ENCODE results near the gene TAF1C. TPM values are rescaled to one million over a fixed set of nuclear protein-coding genes. Genes with fewer than 3 reads are reported as not detected.
"Not testable (repeated sequence)": the region's sequence is repeated elsewhere in the genome, so short reads cannot be mapped to it uniquely, and the experiment has no call there.

TAF1C gene, protein sequence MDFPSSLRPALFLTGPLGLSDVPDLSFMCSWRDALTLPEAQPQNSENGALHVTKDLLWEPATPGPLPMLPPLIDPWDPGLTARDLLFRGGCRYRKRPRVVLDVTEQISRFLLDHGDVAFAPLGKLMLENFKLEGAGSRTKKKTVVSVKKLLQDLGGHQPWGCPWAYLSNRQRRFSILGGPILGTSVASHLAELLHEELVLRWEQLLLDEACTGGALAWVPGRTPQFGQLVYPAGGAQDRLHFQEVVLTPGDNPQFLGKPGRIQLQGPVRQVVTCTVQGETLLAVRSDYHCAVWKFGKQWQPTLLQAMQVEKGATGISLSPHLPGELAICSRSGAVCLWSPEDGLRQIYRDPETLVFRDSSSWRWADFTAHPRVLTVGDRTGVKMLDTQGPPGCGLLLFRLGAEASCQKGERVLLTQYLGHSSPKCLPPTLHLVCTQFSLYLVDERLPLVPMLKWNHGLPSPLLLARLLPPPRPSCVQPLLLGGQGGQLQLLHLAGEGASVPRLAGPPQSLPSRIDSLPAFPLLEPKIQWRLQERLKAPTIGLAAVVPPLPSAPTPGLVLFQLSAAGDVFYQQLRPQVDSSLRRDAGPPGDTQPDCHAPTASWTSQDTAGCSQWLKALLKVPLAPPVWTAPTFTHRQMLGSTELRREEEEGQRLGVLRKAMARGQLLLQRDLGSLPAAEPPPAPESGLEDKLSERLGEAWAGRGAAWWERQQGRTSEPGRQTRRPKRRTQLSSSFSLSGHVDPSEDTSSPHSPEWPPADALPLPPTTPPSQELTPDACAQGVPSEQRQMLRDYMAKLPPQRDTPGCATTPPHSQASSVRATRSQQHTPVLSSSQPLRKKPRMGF
- 29.3 TPM for total RNA-seq
- long read RNA-seq, partial matches to known transcripts: 24 of 61 reads
- long read RNA-seq, other reads (novel, unspliced or antisense): 32 of 61 reads

DNA sequence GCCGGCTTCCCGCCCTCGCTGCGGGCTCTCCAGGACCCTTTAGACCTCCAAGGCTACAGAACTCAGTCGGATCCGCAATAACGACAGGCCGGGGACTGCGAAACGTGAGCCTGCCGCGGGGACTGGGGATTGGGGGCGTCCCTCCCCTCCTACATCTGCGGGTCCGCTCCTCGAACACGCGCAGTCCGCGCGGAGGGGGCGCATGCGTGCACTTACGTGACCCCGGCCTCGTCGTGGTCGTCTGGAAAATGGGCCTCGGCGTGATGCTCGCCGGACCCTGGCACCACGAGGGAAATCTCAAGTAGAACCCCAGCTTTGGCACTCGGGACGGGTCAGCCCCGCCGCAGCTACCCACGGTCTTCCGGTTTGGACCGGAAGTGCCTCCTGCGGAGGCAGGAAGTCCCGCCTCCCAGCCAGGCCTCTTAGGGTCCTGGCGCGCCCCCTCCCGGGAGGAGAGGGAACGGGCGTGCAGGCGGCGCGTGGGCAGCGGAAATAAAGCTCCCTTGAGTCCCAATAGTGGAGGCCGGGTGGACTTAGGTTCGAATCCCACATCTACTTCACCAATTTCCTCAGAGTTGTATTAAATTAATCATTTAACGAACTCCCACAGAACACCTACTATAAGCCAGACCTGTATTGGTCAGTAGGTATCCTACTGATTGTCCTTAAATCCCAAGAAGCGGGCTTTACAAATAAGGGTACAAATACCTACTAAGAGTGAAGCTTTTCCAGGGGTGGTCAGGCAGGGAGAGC lies at the start of gene TAF1C:
TAF1C (minus strand) TSS at position 373 of the 753 bp plus-strand sequence. CDS start 2,069 bp downstream, outside the sequence.
- DNase-seq (peak; percentile 97), ATAC-seq (ENCODE audit: poor library complexity) (peak; percentile 98)
- intact Hi-C loops (cut with DNase I): loop anchor here (5.0 kb wide), 3 partner anchors 50 to 230 kb away; no protein-coding TSS in a partner anchor

DNA sequence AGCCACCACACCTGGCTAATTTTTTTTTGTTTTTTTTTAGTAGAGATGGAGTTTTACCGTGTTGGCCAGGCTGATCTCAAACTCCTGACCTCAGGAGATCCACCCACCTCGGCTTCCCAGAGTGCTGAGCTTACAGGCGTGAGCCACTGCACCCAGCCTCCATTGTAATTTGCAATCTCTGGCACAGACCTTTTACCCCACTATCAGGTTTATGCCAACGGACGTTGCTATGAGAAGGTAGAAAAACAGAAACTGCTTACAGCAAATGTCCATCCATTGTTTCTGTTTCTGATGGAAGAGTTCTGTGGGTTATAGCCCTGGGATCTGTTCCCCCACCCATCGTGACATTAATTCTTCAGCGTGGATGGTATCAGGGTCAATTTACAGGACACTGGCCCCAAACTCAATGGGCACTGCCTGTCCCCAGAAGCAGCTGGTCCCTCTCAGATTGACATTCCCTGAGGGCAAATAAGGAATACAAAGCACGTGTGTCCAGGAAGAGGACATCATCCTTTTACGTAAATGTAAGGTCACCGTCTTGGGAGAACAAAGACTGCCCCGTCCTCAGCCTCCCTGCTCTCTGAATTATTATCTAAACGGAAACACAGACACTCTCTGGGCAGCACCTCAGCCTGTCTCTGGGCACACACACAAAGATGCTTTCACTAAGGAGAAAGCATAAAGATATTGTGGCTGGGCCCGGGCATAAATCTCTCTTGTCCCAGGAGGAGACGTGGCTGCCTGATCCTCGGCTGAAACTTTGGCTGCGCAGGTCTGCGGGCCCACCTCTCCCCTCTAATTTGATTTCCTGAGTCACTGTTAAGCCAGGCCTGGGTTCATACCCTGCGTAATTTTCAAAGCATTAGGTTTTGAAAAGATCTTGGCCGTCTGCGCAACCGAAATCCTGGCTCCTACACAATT lies 47.7 kb upstream of the TAF1C start:
- no peak for DNase-seq
- ATAC-seq (ENCODE audit: poor library complexity): peak; percentile 27
- intact Hi-C loops (cut with DNase I): no loop called here

DNA sequence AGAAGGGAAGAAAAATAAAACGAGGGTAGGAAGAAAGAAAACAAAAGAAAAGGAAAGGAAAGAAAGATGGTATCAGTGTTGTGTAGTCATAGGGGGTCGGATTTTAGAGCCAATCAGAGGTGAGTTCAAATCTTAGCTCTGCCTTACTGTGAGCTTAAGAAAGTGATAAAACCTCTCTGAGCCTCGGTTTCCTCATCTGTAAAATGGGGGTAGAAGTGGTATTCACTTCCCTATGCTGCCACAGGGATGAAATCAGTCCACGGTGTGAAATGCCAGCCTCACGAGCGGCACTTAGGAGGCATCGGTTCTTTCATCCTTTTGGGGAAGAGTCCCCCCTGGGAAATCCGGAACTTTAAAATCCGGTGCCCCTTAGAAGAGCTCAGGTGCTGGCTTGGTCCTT lies 46.9 kb upstream of the TAF1C start:
- DNase-seq (no peak), ATAC-seq (ENCODE audit: poor library complexity) (no peak)

DNA sequence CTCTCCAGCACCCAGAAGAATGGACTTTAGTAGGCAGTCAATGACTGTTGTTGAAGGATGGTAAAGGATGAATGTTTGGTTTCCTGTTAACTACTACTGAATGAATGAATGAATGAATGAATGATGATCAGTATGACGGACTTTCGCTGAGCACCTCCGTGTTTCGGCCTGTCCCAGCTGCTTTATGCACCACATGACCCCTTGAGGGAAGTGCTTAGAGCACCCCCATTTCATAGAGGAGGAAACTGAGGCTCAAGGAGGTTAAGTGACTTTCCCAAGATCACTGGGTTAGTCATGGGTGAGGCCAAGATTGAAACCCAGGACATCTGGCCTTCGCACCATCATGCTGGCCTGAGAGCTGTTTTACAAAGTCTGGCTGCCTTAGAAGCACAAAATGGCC lies 46.1 kb upstream of the TAF1C start:
- ATAC-seq (ENCODE audit: poor library complexity) (no peak), DNase-seq (no peak)
- intact Hi-C loops (cut with DNase I): no loop called here

More for the DNA sequence above, 46.9 kb upstream of the TAF1C start:
- intact Hi-C loops (cut with DNase I): no loop called here

DNA sequence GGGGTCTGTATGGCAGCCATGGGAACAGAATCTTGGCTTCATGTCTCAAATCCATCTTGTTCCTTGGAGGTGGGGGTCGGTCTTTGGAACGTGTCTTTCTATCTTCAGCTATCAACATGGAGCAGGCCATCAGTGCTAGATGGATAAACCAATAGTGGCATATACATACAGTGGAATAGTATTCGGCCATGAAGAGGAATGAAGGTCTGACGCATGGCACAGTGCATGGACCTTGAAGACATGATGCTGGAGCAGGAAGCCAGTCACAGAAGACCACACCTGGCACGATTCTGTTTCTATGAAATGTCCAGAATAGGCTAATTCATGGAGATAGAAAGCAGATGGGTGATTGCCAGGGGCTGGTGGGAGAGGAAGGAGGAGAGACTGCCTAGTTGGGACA lies 45.2 kb upstream of the TAF1C start:
- ATAC-seq (ENCODE audit: poor library complexity): no peak
- no peak for DNase-seq
- intact Hi-C loops (cut with DNase I): no loop called here

DNA sequence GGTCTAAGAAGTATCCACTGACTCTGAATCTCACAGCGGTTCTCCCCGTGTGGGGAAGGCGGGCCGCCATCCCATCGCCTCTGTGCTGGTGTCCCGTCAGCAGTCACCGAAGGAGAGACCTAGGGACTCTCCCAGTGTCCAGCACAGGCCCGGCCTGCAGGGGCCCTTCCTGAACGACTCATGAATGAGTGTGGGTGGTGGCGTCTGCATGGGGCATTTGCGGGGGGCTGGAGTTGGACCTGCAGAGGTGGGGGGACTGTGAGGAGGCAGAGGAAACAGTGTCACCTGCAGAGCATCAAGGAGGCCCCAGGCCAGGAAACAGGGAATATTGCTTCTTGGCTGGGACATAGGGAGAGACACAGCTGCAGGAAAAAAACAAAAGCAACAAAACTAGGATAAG lies 42.6 kb upstream of the TAF1C start:
- intact Hi-C loops (cut with DNase I): no loop called here
- no peak for ATAC-seq (ENCODE audit: poor library complexity)
- no peak for DNase-seq

DNA sequence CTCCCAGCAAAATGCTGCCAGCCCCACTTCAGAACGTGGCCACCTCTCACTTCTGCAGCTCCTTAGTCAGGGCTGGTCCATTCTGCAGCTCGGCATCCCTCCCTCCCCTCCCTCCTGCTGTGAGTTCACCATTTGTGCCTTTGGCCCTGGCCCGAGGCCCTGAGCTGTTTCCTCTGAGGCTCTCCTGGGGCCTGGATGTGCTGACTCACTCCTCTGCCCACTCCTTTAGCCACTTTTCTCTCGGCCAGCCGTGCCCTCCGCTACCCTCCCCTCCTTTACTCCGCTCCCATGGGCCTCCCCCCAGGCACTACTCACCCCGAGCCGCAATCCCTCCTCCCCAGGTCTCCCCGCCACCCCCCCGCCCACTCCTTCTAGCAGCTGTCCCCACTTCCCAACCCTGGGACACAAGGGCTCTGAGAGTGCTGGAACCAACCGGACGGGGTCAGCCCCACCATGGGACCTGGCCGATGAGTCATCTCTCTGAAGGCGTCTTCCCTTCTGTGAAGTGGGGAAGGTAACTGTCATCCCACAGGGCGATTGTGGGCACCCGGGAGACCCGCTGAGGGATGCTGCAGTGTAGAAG lies 41.5 kb upstream of the TAF1C start:
- peak; percentile 94 for ATAC-seq (ENCODE audit: poor library complexity)
- intact Hi-C loops (cut with DNase I): no loop called here

DNA sequence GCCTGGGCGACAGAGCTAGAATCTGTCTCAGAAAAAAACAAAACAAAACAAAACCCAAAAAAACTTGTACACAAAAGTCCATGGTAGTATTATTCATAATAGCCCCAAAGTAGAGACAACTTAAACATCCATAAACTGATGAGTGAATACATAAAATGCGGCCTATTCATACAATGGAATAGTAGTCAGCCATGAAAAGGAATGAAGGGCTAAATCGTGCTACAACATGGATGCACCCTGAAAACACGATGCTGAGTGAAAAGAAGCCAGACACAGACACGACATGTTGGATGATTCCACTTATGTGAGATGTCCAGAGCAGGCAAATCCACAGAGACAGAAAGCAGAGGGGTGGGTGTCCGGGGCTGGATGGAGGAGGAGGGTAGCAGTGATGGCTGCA lies 40.7 kb upstream of the TAF1C start:
- no peak for DNase-seq
- intact Hi-C loops (cut with DNase I): no loop called here
- ATAC-seq (ENCODE audit: poor library complexity): no peak

More for the DNA sequence above, 41.5 kb upstream of the TAF1C start:
- peak; percentile 89 for DNase-seq

DNA sequence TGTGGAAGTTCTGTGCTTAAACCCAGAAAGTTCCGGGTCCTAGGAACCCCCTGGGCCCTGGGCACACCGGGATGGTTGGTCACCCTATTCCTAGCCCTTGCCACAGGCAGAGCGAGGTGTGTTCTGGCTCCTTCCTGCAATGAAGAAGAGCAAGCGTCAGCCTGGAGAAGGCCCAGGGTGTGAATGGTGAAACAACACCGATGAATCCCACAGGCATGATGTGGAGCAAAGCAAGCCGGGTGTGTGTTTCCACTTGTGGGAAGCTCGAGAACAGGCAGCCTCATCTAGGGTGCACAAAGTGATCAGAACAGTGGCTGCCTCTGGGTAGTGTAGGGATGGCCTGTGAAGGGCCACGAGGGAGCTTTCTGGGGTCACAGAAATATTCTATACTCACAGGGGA lies 39.2 kb upstream of the TAF1C start:
- intact Hi-C loops (cut with DNase I): no loop called here
- ATAC-seq (ENCODE audit: poor library complexity) (no peak), DNase-seq (no peak)

DNA sequence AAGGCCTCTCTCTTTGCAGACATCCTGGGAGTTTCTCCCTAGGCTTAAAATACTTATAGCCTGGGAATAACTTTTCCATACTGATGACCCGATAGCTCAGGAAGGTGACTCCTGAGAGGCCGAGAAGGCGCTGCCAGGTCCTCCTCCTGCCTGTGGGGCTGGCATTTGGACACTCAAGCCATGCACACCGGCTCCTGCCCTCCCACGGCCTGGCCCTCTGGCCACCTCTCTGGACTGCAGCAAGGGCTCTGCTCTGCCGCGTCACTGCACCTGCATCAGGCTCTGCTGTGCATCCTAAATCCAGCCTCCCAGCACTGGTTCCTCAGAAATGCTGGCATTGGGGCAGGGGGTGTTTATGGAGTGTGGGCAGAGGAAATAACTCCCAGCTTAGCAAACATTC lies 38.7 kb upstream of the TAF1C start:
- intact Hi-C loops (cut with DNase I): no loop called here
- no peak for ATAC-seq (ENCODE audit: poor library complexity)
- no peak for DNase-seq

DNA sequence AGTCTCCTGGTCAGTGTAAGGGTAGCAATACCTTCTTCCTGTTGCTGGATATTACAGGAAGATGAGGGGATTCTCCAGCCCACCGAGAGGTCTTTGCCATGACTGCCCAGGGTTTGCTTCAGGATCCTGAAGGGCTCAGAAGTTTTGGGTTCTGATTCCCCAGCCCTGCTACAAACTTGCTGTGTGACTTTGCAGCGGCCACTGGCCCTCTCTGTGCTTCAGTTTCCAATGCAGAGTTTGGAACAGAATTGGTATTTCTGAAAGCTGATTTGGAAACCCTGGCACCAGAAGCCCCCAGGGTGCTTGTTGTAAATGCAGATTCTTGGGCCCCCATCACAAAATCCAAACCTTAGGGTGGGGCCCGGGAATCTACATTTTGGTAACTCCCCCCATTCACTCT lies 38.3 kb upstream of the TAF1C start:
- intact Hi-C loops (cut with DNase I): no loop called here

DNA sequence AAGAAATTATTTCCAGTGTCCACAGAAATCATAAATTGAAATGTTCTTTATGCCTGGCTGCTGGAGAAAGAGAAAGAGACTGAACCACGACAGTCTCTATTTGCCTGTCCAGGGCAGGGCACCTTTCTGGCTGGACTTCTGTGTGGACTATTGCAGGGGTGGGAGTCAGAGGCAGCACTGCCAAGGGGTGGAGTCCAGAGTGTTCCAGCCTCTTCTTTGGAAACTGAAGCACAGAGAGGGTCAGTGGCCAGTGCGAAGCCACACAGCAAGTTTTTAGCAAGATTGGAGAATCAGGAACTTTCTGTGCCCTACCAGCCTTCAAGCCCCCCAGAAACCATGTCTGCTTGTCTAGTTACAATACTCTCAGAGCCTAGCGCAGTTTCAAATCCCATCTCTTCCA lies 37.7 kb upstream of the TAF1C start:
- no peak for DNase-seq
- intact Hi-C loops (cut with DNase I): no loop called here
- ATAC-seq (ENCODE audit: poor library complexity): no peak

More for the DNA sequence above, 38.3 kb upstream of the TAF1C start:
- ATAC-seq (ENCODE audit: poor library complexity) (no peak), DNase-seq (no peak)

DNA sequence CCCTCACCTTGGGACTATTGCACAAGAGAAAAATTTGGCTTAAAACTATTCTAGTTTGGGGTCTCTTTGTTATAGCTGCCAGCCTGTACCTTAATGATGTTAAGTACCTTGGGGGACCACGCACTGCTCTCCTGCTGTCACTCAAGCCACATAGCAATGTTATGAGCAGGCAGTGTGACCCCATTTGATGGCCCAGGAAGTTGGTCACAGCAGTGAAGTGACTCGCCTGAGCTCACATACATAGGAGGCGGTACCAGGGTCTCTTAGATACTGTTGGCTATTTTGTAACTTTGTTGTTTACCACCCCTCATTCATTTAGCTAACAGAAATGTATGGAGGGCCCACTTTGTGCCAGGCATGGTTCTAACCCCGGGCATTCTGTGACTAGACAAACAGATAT lies 36.6 kb upstream of the TAF1C start:
- no peak for ATAC-seq (ENCODE audit: poor library complexity)
- no peak for DNase-seq
- intact Hi-C loops (cut with DNase I): no loop called here

DNA sequence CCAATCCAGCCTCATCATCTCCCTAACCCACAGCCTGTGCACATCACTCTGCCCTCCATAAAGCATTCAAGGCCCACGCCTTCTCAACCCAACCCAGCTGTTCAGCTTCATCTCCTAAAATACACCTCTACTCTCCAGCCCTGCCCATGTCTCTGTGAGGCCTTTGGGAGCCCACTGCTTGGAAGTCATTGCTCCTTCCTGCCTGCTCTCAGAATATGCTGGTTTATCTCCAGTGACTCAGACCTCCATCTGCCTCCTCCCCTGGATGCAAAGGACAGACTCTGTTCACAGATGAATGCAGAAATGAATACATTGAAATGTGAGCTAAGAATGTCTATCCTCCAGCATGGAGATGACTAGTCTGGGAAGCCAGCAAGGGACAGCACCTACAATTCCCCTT lies 34.0 kb upstream of the TAF1C start:
- DNase-seq (no peak), ATAC-seq (ENCODE audit: poor library complexity) (no peak)
- intact Hi-C loops (cut with DNase I): no loop called here

DNA sequence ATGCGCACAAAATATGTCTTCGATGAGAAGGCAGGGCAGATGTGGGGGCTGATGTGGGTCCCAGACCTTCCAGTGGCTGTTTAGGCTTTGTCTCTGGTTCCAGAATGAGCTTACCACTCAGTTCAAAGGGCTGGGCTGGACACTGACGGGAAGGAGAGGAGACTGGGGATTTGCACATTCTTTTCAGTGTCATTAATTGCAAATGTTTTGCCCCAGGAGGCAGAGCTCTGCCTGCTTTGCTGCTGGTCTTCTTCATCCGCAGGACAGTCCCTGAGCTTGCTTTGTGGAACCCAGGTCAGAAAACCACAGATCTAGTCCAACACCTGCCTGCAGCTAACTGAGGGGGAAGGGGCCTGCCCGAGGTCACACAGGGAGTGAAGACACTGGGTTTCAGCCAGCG lies 32.1 kb upstream of the TAF1C start:
- DNase-seq (no peak), ATAC-seq (ENCODE audit: poor library complexity) (no peak)
- intact Hi-C loops (cut with DNase I): no loop called here

DNA sequence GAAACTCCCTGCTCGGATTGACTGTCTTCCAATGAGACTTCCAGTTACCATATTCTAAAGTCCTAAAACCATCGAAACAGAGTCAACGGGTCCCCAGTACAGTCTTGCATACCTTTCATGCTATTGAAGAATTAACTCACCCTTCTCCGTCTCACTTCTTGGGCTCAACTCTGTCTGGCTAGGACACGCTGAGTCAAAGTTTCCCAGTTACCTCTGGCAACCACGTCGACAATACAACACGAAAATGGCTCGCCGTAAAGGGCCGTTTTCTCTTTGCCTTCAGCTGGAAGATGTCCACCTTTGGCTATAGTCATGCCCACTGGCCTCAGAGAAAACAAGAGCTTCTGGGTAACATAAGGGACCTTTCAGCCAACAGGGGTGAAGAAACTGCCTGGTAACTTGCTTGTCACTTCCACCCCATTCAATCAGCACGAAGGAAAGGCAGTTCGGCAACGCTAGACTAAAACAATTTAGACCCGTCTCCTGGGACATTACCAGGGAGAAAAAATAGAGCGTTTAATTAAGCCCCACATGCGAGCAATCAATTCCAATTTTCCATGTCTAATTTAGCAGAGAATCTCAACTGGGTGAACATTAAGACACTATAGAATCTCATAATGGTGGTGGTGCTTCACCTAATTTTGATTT lies 31.4 kb upstream of the TAF1C start:
- no peak for ATAC-seq (ENCODE audit: poor library complexity)
- DNase-seq: no peak
- intact Hi-C loops (cut with DNase I): no loop called here

DNA sequence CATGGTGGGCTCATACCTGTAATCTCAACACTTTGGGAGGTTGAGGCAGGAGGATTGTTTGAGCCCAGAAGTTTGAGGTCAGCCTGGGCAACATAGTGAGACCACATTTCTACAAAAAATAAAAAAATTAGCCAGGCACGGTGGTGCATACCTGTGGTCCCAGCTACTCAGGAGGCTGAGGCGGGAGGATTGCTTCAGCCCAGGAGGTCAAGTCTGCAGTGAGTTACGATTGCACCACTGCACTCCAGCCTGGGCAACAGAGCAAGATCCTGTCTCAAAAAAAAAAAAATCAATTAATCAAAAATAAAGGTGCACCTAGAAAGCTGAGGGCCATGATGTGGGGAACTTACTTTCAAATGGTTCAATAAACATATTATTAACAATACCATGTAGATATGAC lies 29.3 kb upstream of the TAF1C start:
- ATAC-seq (ENCODE audit: poor library complexity); intact Hi-C loops (cut with DNase I); DNase-seq: not testable (repeated sequence)

Data from Right ventricle myocardium superior (tissue), 1 donor.